OCI-M1 (cell line): Measurements from ENCODE around the gene BEND6.

Experiments used
- DNase-seq: peaks from one replicate; lab custom pipeline; 2025; lab: John Stamatoyannopoulos, UW

The BEND6 gene, protein sequence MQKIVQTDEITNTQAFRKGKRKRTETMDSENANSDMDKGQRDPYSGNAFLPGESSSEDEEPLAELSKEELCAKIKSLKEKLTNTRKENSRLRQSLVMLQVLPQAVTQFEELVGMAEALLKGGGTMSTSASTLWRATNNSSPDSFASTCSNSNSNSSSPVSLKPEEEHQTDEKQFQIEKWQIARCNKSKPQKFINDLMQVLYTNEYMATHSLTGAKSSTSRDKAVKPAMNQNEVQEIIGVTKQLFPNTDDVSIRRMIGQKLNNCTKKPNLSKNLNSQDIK

DNA sequence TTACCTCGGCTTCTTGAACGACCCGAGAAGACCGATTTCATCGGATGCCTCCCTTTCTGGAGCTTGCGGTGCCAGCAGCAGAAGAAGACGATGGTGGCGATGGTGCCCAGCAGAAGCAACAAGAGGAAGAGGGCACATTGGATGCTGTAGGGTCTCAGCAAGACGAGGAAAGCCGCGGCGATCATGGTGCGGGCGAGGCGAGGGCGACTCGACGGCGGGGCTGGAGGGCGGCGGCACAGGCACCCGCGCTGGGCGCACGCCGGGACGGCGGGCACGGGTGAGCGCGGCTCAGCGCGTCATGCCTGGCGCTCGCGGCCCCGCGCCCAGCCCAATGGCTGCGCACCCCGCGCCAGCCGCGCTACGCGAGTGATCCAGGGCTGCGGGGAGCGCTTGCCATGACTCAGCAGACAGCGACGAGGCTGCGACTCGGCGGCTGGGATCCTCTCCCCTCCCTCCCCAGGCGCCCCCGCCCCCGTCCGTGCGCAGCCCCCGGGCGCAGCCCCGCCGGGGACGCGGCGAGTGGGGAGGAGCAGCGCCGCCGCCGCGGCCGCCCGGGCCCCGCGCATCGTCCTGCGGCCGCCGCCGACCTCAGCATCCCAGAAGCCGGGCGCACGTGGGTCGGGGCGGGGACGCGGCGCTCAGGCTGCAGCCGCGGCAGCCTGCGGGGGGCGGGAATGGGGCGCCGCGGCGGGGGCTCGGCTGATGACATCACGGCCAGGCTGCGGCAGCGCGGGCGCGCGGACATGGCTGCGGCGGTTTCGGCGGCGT lies at the start of gene BEND6:
Gene BEND6, plus strand, starts transcription at position 705 of the 768 bp plus-strand sequence. CDS start 26,704 bp downstream, outside the sequence.
- peak; percentile 81 for DNase-seq

DNA sequence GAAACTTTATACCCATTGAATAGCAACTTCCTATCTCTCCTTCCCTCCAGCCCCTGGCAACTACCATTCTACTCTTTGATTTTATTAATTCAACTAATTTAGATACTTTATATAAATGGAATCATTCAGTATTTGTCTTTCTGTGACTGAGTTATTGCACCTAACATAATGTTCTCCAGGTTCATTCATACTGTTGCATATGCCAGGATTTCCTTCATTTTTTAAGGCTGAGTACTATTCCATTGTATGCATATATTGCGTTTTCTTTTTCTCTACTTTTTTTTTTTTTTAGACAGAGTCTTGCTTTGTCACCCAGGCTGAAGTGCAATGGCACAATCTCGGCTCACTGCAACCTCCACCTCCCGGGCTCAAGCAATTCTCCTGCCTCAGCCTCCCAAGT lies 49.5 kb upstream of the BEND6 start:
- no peak for DNase-seq

DNA sequence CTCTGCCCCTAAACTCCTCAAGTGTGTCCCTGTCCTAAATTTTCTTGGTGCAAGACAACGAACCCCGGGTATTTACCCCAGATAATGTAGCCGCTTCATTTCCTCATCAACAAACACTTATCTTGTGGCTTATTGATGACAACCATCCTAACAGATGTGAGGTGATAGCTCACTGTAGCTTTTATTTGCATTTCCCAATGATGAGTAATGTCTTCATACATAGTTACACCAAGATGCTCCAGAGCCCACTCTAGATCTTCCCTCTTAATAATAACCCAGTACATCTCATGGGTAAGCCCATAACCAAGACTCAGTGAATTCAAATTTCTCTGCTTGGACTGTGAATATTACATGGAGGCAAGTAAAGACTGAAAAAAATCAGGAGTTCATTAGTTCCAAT lies 48.2 kb upstream of the BEND6 start:
- DNase-seq = peak; percentile 29

DNA sequence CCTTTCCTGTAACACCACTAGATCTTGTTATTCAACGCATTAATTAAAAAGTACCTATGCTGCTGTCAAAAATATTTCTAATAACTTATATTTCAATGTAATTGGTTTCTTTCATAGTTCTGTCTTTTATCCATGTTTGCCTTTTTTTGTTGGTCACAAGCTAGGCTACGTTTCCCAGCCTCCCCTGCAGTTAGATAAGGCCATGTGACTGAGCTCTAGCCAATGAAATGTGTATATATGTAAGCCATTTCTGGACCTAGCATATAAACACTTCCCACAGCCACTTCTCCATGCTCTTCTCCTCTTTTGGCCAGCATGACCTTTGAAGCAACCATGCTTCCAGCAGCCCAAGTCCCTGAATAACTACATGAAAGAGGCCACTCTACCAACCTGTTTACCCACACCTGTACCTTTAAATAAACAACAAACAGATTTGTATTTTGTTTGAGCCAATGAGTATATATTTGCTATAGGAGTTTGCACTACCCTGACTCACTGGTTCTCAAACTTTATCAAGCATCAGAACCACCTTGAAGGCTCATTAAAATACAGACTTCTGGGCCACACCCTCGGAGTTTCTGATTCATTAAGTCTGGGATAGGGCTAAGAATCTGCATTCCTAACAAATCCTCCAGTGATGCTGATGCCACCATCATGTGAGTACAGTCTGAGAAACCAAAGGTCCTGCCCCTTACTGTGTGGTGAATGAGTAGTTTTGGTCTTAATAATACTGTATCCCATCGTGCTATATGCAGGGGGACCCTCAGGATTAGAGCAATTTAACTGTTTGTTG lies 45.6 kb upstream of the BEND6 start:
- peak; percentile 18 for DNase-seq

DNA sequence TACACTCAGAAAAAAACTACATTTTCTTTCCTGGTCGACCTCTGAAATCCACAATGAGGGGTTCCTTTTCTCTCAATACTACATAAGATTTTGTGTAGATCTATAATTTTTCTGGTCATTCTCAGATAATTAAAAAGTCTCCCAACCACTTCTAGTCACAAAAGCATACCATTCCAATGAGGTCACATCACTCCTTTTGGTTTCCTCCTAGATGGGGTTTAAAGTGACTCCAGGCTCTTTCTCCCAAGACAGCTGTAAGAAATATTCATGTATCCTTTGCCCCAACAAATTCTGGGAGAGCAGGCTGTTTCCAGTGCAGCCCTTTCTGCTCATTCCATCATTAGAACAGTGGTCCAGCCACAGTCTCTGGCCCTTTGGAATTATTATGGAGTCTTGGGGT lies 43.1 kb upstream of the BEND6 start:
- DNase-seq = no peak

DNA sequence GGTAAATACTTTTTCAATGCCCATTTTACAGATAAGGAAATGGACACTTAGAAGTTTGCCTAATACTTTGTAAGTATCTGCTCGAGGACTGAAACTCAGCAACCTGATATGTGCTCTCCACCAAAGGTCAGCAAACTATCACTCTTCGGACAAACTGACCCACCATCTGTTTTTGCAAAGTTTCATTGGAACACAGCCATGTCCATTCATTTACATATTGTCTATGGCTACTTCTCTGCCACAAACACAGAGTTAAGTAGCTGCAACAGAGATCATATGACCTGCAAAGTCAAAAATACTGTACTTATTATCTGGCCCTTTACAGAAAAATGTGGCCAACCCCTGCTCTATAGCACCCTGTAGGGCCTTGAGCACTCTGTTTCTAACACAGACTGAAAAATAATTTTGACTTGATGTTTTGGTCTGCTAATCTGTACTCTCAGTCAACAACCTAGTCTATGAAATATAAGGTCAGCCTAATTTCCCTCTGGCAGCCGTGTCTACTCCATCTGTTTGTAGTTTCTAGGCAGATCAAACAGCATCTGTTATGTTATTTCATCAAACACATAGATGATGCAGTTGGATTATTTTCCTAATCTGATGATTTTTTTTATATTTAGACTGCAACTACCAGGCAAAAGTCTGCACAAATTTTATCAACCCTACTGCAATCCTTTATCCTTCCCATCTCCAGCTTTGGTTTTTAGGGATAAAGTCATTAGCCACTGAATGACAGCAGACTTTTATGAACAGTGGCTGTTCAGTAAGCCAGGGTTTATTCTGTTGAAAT lies 41.4 kb upstream of the BEND6 start:
- no peak for DNase-seq

DNA sequence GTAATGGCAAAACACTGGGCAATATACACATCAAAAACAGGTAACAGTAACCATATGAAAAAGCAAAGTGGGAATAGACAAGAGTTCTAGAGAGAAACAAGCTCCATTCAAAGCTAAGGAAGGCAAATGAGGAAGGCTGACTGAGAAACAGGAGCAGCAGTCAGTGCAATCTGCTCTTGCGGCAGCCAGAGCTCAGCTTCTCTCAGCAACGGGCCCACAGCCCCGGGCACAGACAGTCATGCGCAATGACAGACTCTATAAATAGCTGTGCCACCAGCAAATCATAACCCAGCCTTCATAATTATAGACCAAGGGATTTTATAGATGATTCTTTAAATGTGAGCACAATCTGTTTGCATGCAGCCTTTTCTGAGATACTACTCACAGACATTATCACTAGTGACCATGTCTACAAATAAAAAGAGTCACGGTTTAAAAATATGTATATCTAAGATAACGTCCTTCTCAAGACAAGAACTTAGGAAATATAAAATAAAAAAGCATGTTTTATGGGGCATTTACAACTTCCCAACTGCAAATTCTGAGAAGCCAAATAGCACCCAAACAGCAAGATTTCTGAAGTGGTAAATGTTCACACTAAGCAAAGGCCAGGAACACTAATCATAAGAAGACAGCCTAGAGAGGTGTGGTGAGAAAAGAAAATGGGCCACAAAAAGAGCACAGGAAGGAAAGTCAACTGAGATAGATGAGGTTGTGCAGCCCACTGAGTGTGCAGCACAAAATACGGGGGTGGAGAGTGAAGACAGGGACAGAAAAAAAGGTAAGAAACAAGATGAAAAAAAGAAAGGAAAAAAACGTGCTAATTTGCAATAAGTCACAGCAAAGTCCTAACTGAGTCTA lies 39.9 kb upstream of the BEND6 start:
- DNase-seq = peak; percentile 84

DNA sequence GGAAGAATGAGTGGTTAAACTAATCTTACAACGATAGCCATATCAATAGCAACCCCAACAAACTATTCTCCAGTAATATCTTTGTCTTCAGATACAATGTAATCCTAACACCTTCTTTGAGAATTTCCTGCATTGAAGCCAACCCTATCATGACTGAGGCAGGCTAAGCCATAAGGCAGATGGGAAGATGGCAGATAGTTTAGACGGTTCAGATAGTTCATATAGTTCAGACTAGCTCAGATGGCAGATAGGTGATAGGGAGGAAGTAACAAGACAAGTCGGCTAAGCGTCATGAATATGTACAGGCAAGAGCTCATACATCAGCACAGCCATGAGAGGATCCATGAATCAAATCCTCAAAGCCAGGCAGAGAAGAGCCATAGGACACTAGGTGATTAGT lies 39.1 kb upstream of the BEND6 start:
- DNase-seq = peak; percentile 47

DNA sequence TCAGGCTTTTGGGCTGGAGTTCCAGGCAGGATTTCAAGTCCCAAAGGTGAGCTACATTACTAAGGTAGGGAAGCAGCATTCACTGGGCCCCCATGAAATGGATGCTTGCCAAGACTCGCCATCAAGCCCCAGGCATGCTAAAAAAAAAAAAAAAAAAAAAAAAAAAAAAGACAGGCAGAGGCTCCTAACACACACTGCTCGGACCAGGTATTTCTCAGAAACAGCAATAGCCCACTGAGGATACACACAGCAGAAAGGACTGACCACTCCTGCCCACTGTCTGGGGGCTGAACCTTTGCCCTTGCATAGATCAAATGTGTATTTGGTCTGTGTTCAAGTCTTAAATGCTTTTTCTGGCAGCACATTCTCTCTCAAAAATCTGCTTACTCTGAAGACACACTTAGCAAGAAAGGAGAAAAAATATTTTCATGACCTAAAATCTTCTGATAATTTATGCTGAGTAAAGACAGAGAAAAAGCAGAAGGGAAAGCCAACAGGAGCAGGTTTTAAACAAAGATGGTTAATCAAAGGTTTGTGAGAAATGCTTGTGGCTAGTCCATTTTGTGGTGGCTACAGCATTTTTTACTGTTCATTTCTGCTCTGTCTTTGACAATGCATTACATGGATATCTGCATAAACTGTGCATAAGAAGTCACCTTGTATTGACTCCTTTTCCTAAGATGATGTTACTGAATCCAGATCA lies 37.9 kb upstream of the BEND6 start:
- DNase-seq = peak; percentile 22

DNA sequence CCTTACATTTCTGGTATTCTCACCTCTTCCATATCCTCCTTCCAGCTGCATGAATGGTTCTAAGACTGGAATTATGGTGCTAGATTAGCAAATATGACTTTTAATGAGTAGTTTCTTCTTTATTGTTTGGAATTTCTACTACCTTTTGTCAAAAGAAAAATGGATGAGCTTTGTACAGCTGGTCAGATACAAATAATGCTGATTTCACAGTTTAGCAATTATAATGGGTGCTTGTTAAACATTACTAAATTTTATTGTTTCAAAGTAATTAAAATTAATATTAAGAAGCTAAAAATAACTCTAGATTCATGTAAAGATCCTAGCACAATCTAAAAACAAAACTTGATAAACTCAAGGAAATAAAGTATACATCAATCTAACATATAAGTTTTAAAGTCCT lies 32.3 kb upstream of the BEND6 start:
- DNase-seq = no peak

DNA sequence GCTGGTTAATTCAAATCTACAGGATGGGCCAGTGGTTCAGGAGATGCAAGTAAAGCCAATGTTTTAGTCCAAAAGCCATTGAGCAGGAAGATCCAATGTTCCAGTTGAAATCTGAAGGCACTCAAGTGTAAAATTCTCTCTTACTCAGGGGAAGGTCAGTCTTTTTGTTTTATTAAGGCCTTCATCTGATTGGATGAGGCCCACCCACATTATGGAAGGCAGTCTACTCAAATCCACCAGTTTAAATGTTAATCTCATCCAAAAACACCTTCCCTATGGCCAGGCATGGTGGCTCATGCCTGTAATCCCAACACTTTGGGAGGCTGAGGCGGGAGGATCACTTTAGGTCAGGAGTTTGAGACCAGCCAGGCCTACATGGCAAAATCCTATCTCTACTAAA lies 31.3 kb upstream of the BEND6 start:
- no peak for DNase-seq

DNA sequence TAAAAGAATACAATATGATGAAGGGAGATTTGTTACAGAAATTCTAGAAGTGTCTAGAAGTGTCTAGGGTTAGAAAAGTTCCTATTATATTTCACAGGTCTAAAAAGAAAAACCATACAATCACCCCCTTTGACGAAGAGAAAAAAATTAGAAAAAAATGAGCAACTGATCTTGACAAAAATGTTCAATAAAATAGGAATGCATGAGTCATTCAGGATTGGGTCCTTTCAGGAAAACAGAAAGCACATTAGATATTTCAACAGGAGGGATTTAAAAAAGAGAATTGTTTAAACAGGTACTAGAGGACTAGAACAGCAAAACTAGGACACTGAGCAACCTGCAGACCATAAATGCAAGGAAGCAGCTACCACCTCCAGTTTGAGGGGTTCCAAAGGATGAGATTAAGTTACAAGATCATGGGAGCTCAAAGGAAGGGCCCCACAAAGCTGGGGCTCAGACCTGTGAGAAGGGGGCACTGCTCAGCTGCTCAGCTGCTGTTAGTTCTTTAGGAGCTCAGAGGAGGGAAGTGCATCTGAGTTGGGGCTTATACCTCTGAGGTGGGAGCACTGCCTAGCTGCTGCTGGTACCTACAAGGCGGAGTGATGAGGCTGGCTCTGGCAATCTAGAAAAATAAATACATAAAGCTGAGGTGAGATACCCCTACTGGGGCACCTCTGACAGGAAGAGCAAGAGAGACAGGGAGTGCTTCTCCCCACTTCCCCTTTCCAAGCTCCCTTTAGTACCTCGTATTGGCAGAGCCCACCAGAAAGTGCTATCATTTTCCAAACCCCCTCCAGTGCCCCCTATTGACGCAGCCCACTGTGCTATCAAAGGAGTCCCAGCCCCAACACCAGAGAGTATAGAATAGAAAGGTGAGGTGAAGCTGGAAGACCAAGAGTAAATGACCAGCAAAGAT lies 27.1 kb upstream of the BEND6 start:
- DNase-seq = peak; percentile 40

DNA sequence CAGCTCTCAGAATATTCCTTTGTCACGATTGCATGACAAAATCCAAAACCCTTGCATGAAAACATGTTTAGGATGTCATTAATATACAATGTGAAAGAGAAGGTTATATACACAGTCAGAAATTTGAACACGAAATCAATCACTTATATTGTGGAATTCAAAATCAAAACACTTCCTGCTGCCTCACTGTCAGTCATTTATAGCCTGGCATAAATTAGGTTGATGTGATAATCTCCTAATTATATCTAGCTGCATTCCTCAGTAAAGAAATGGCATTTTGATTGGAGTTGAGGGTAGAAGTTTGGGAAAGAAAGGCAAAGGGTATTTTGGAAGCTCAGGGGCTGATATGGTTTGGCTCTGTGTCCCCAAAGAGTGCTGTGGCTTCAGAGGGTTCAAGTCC lies 24.1 kb upstream of the BEND6 start:
- no peak for DNase-seq

DNA sequence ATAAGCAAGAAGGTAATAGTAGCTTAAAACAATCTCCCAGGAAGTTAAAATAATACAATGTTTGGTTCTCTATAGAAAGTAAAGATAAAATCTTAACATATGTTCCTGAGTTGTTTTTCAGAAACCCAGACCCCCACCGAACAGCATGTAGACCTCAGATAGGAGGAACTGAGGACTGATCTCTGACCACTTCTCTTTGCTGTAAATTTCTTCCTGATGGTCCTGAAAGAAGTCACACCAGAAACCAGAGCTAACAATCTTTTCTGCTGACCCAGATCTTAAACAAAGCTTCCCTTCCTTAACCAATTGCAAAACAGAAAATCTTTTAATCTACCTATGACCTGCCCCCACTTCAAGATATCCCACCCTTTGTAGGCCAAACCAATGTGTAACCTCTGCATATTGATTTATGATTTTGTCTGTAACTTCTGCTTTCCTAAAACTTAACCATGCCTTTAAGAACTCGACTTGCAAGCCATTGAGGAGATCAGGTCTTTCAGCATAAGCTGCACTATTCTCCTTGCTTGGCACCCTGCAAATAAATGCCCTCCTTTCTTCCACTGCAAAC lies 21.9 kb upstream of the BEND6 start:
- peak; percentile 89 for DNase-seq

DNA sequence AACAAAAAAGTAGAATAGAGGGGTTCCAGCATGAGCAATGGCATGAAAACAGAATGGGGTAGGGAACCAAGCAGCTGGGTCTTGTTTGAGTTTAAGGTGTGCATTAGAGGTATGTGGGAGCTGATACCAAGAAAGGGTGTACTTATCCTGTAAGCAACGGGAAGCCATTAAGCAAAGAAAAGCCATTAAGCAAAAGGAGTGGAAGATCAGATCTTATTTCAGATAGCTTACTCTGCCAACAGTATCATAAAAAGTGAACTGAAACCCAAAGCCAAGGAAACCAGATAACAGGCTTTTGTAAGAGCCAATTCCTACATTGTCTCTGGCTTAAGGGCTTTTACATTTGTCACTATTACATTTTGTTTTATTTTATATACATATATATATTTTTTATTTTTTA lies 21.3 kb upstream of the BEND6 start:
- DNase-seq = peak; percentile 35

DNA sequence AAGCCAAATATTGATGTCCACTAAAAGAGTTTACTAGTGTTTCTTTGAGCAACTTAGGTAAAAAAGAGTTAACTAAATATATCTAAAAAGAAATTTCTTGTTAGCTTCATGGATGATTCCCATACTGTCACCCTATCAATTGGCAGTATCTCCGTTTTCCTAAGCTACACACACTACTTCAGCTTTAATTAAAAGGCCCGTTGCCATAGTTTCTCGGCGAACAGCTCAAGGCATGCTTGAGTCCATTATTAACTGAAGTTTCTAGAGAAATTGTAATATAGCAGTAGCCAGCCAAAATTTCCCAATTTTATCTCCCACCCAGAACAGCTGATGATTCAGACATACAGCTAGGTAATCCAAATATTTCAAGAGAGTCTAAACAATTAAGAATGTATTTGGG lies 20.0 kb upstream of the BEND6 start:
- DNase-seq = no peak

DNA sequence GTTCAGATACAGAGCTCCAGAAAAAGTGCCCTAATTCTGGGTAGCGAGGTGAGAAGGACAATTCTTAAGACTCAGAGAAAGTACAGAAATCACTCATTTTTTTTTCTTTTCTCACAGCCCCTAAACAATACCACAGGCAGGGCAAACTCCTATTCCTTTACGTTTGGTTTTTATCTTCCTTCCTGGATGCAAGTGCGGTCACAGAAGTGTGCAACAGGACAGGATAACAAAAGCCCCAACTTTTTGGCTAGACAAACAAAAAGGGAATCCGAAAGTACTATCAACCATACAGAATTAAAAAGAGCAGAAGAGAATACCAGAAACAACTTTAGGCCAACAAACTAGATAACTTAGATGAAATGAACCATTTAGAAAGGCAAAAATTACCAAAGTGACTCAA lies 18.4 kb upstream of the BEND6 start:
- DNase-seq = peak; percentile 72

DNA sequence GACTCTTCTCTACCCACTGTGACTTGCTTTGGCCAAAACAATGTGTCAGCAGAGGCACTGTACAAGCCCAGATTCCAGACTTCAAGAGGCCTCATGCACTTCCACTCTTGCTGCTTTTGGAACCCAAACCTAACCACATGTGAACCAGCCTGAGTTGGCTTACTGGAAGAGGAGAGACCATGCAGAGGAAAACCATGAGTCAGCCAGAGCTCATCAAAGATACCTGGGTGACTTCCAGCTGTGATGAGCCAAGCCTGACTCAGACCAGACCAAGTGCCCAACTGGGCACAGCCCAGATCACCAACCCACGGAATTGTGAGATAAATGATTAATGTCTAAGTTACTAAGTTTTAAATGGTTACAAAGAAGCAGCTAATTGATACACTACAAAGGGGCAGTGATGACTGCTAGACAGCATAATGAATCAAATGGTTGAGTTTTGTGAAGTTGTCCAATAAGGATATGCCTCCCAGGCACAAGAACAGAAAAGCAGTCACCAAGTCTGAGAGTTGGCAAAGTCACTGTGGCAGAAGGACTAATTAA lies 16.2 kb upstream of the BEND6 start:
- DNase-seq = peak; percentile 49

DNA sequence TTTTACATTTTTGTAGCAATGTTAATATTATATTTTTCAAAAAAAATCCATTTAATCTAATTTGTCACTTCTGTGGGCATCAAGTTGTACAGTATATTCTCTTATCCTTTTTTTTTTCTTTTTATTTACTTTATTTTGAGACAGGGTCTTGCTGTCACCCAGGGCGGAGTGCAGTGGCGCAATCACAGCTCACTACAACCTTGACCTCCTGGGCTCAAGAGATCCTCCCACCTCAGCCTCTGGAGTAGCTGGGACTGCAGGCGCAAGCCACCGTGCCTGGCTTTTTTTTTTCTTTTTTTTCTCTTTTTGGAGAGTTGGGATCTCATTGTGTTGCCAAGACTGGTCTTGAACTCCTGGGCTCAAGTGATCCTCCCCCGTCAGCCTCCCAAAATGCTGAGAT lies 14.4 kb upstream of the BEND6 start:
- DNase-seq = no peak
